Measurements from ENCODE around the gene DDX52. TPM values are rescaled to one million over a fixed set of nuclear protein-coding genes. Genes with fewer than 3 reads are reported as not detected.

Gene DDX52
- total and polyA plus RNA-seq, 2 experiments from 2014 or later: 23.5 to 26.7 TPM

DNA sequence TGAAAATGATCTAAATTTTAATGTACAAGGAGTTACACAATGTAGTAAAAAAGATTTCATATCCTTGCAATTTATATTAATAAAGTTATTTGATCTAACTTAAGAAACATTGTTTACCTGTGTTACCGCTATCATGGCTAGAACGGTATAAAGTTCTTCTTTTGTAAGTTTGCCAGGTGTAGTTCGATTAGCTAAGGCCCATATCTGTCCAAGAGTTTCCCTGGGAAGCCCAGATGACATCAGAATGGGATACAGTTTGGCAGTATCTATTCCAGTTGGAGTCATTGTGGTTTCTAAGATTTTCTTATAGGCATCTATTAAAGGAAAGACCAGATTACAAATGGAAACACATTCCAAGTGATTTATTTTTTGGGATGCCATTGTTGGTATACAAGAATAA lies 71.6 kb downstream of the DDX52 start:
- Histone ChIP-seq H3K79me2 (ENCODE audit: insufficient read depth) (no peaks in the 10 kb centered on the region), H3K9ac (no peak overlapping the region), H3K4me3 (no peak overlapping the region), H3K4me1 (ENCODE audit: insufficient read depth) (no peaks in the 10 kb centered on the region), H3K27me3 (replicated peaks; ENCODE audit: insufficient read depth) (no peaks in the 10 kb centered on the region), H3K27ac (no peak overlapping the region), H3K36me3 (ENCODE audit: low read depth) (peaks cover 35% of the 10 kb centered on the region), H3K4me2 (ENCODE audit: unreplicated experiment) (no peak overlapping the region), H4K20me1 (ENCODE audit: insufficient read depth) (no peaks in the 10 kb centered on the region), H3K9me3 (ENCODE audit: low read depth) (no peaks in the 10 kb centered on the region), H3F3A (ENCODE audit: insufficient read depth) (no peaks in the 10 kb centered on the region), H2AFZ (no peak overlapping the region), H3K9me2 (ENCODE audit: insufficient read depth) (no peaks in the 10 kb centered on the region)
- WGBS, 2 experiments (ENCODE audit: low coverage in 1 of 2, low lambda C conversion rate in 2 of 2, missing lambda C conversion rate in 2 of 2): 94 to 97% methylated on average over 3 of the region's 3 CpGs
- in situ Hi-C loops (cut with MboI): loop anchor here (10.0 kb wide), 1 partner anchor 63 kb away; no protein-coding TSS in a partner anchor
- no peak for DNase-seq
- no peak for TF ChIP-seq EZH2 (IDR thresholded peaks at IDR 0.05; ENCODE audit: insufficient read depth, poor library complexity, severe bottlenecking)
- no peak for TF ChIP-seq EZH2phosphoT487 (IDR thresholded peaks at IDR 0.05; ENCODE audit: insufficient read depth, low read depth)

DNA sequence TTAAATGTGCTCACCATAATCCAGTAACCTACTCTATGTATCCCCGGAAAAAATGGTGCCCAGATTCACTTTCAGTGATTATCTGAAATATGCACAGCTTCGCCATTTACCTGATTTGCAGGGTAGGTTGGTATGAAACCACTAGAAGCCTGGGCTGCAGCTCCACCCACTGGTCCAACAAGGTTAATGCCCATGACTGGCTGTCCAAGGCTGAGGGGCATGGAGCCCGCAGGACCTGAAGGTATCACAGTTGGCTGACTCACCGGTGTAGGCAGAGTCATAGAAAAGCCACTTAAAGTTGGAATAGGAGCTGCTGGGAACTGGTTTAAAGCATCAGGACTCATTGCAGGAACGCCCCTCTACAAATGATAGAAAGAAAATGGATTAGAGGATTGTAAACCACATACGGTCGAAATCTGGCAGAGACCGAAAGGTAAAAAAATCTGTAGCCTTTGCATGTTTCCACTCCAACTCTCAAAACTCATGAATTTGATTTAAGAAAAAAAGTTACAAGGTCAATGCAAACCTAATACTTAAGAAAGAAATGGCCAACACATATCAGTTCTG lies 72.6 kb downstream of the DDX52 start:
- Histone ChIP-seq H3K36me3 (ENCODE audit: low read depth) (peaks cover 36% of the 10 kb centered on the region), H3F3A (ENCODE audit: insufficient read depth) (no peaks in the 10 kb centered on the region), H4K20me1 (ENCODE audit: insufficient read depth) (no peaks in the 10 kb centered on the region), H3K27me3 (replicated peaks; ENCODE audit: insufficient read depth) (no peaks in the 10 kb centered on the region), H3K4me1 (ENCODE audit: insufficient read depth) (no peaks in the 10 kb centered on the region), H3K9ac (no peak overlapping the region), H3K79me2 (ENCODE audit: insufficient read depth) (no peaks in the 10 kb centered on the region), H3K9me2 (ENCODE audit: insufficient read depth) (no peaks in the 10 kb centered on the region), H3K4me2 (ENCODE audit: unreplicated experiment) (no peak overlapping the region), H3K27ac (no peak overlapping the region), H2AFZ (no peak overlapping the region), H3K9me3 (ENCODE audit: low read depth) (no peaks in the 10 kb centered on the region), H3K4me3 (no peak overlapping the region)
- TF ChIP-seq EZH2phosphoT487 (IDR thresholded peaks at IDR 0.05; ENCODE audit: insufficient read depth, low read depth): no peak
- DNase-seq: peak; percentile 76
- 88 to 92% methylated on average over 8 of the region's 8 CpGs for WGBS, 2 experiments (ENCODE audit: low coverage in 1 of 2, low lambda C conversion rate in 2 of 2, missing lambda C conversion rate in 2 of 2)
- in situ Hi-C loops (cut with MboI): loop anchor here (10.0 kb wide), 1 partner anchor 64 kb away; no protein-coding TSS in a partner anchor

- TF ChIP-seq EZH2phosphoT487 (IDR thresholded peaks at IDR 0.05; ENCODE audit: insufficient read depth, low read depth) (no peak), EZH2 (IDR thresholded peaks at IDR 0.05; ENCODE audit: insufficient read depth, poor library complexity, severe bottlenecking) (no peak)
- no peaks in the 10 kb centered on the region for H3K4me1 ChIP-seq (ENCODE audit: insufficient read depth)
- H3K27me3 ChIP-seq (replicated peaks; ENCODE audit: insufficient read depth): no peaks in the 10 kb centered on the region
- H3K9me2 ChIP-seq (ENCODE audit: insufficient read depth): no peaks in the 10 kb centered on the region
- no peak overlapping the region for H3K4me3 ChIP-seq
- H3F3A ChIP-seq (ENCODE audit: insufficient read depth): no peaks in the 10 kb centered on the region
- no peak overlapping the region for H3K27ac ChIP-seq
- peaks cover 30% of the 10 kb centered on the region for H3K36me3 ChIP-seq (ENCODE audit: low read depth)
- in situ Hi-C loops (cut with MboI): no loop called here
- DNase-seq: peak; percentile 21
- H3K79me2 ChIP-seq (ENCODE audit: insufficient read depth): no peaks in the 10 kb centered on the region
- WGBS, 2 experiments (ENCODE audit: low coverage in 1 of 2, low lambda C conversion rate in 2 of 2, missing lambda C conversion rate in 2 of 2): 99 to 100% methylated on average over 2 of the region's 2 CpGs
- no peak overlapping the region for H3K4me2 ChIP-seq (ENCODE audit: unreplicated experiment)
- no peak overlapping the region for H3K9ac ChIP-seq
- no peak overlapping the region for H2AFZ ChIP-seq
- H3K9me3 ChIP-seq (ENCODE audit: low read depth): no peaks in the 10 kb centered on the region
- no peaks in the 10 kb centered on the region for H4K20me1 ChIP-seq (ENCODE audit: insufficient read depth)
These were observed 74.7 kb downstream of the DDX52 start for GRCh38 chr17:37568350-37569053.

DNA sequence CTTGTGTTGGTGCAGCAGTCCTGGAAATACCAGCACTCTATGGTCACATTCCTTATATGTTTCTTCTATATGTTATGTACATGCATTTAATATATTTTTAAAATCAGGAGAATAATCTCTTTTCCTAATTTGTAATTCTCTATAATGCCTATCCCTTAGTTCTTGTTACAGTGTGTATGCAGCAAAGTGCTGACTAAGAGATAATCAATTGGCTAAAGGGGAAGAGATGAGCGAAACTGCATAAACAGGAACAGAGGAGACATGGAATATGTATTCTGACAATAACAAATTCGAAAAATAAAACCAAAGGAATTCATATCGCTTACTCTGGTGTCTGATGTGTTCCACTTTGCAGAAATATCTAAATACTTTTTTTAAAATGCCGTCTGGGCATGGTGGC lies 75.7 kb downstream of the DDX52 start:
- Histone ChIP-seq H3K9me2 (ENCODE audit: insufficient read depth) (no peaks in the 10 kb centered on the region), H3K4me1 (ENCODE audit: insufficient read depth) (no peaks in the 10 kb centered on the region), H3K9me3 (ENCODE audit: low read depth) (no peaks in the 10 kb centered on the region), H3K79me2 (ENCODE audit: insufficient read depth) (no peaks in the 10 kb centered on the region), H3K4me3 (no peak overlapping the region), H3K36me3 (ENCODE audit: low read depth) (peaks cover 30% of the 10 kb centered on the region), H2AFZ (no peak overlapping the region), H3K9ac (no peak overlapping the region), H4K20me1 (ENCODE audit: insufficient read depth) (no peaks in the 10 kb centered on the region), H3K27ac (no peak overlapping the region), H3K27me3 (replicated peaks; ENCODE audit: insufficient read depth) (no peaks in the 10 kb centered on the region), H3K4me2 (ENCODE audit: unreplicated experiment) (no peak overlapping the region), H3F3A (ENCODE audit: insufficient read depth) (no peaks in the 10 kb centered on the region)
- 96 to 99% methylated on average over 4 of the region's 4 CpGs for WGBS, 2 experiments (ENCODE audit: low coverage in 1 of 2, low lambda C conversion rate in 2 of 2, missing lambda C conversion rate in 2 of 2)
- in situ Hi-C loops (cut with MboI): no loop called here
- no peak for TF ChIP-seq EZH2 (IDR thresholded peaks at IDR 0.05; ENCODE audit: insufficient read depth, poor library complexity, severe bottlenecking)
- TF ChIP-seq EZH2phosphoT487 (IDR thresholded peaks at IDR 0.05; ENCODE audit: insufficient read depth, low read depth): no peak
- DNase-seq: no peak

Measured in GM23248 (cell line).